Measurements from ENCODE around the gene SRGAP1. TPM values are rescaled to one million over a fixed set of nuclear protein-coding genes. Genes with fewer than 3 reads are reported as not detected.

The SRGAP1 gene
- total and polyA plus RNA-seq, 2 donors from 2014 or later, result 1.8 to 13.5 TPM

- Histone ChIP-seq H3K27ac (ENCODE audit: low read depth in 2 of 2, low read length in 2 of 2) (no peak overlapping the region), H3K36me3 (ENCODE audit: control insufficient read depth in 2 of 3, insufficient read depth in 3 of 3, low read length in 3 of 3) (peaks cover 0 to 7% (median 4%) of the 10 kb centered on the region in 3 donors), H3K9me3 (ENCODE audit: control insufficient read depth in 2 of 3, insufficient read depth in 1 of 3, low read length in 3 of 3) (no peaks in the 10 kb centered on the region), H3K9ac (ENCODE audit: low read length in 3 of 3) (no peak overlapping the region), H3K4me3 (ENCODE audit: low read length in 3 of 3) (no peak overlapping the region), H3K27me3 (ENCODE audit: control insufficient read depth, insufficient read depth, low read length) (no peaks in the 10 kb centered on the region), H3K4me1 (ENCODE audit: control insufficient read depth in 2 of 3, insufficient read depth in 2 of 3, low read depth in 1 of 3, low read length in 3 of 3) (peaks cover 0 to 5% (median 2%) of the 10 kb centered on the region in 3 donors)
- intact Hi-C loops (cut with DNase I), result no loop called here
- no peak for DNase-seq
- FAIRE-seq, result no peak
- TF ChIP-seq, protein P1, sequence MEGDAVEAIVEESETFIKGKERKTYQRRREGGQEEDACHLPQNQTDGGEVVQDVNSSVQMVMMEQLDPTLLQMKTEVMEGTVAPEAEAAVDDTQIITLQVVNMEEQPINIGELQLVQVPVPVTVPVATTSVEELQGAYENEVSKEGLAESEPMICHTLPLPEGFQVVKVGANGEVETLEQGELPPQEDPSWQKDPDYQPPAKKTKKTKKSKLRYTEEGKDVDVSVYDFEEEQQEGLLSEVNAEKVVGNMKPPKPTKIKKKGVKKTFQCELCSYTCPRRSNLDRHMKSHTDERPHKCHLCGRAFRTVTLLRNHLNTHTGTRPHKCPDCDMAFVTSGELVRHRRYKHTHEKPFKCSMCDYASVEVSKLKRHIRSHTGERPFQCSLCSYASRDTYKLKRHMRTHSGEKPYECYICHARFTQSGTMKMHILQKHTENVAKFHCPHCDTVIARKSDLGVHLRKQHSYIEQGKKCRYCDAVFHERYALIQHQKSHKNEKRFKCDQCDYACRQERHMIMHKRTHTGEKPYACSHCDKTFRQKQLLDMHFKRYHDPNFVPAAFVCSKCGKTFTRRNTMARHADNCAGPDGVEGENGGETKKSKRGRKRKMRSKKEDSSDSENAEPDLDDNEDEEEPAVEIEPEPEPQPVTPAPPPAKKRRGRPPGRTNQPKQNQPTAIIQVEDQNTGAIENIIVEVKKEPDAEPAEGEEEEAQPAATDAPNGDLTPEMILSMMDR (IDR thresholded peaks at IDR 0.05; ENCODE audit: borderline replicate concordance, extremely low read depth, insufficient read depth), result no peak
Observed at GRCh38 chr12:63808631-63809030, 35.9 kb upstream of the SRGAP1 start.

DNA sequence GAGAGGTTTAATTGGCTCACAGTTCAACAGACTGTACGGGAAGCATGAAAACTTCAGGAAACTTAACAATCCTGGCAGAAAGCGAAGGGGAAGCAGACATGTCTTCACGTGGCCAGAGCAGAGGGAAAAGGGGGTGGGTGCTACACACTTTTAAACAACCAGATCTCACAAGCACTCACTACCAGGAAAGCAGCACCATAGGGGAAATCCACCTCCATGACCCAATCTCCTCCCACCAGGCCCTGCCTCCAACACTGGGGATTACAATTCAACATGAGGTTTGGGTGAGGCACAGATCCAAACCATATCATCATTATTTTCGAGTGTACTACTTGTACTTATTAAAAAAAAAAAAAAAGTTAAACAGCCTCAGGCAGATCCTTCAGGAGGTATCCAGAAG lies 34.9 kb upstream of the SRGAP1 start:
- Histone ChIP-seq H3K27me3 (ENCODE audit: control insufficient read depth, insufficient read depth, low read length) (no peaks in the 10 kb centered on the region), H3K9me3 (ENCODE audit: control insufficient read depth in 2 of 3, insufficient read depth in 1 of 3, low read length in 3 of 3) (no peaks in the 10 kb centered on the region), H3K9ac (ENCODE audit: low read length in 3 of 3) (no peak overlapping the region), H3K36me3 (ENCODE audit: control insufficient read depth in 2 of 3, insufficient read depth in 3 of 3, low read length in 3 of 3) (peaks cover 0 to 7% (median 4%) of the 10 kb centered on the region in 3 donors), H3K4me1 (ENCODE audit: control insufficient read depth in 2 of 3, insufficient read depth in 2 of 3, low read depth in 1 of 3, low read length in 3 of 3) (peaks cover 0 to 5% (median 2%) of the 10 kb centered on the region in 3 donors), H3K27ac (ENCODE audit: low read depth in 2 of 2, low read length in 2 of 2) (no peak overlapping the region), H3K4me3 (ENCODE audit: low read length in 3 of 3) (no peak overlapping the region)
- TF ChIP-seq, protein P1 (IDR thresholded peaks at IDR 0.05; ENCODE audit: borderline replicate concordance, extremely low read depth, insufficient read depth), result no peak
- FAIRE-seq (no peak), DNase-seq (no peak)
- intact Hi-C loops (cut with DNase I), result no loop called here

GRCh38 chr12:63811334-63811733 lies 33.2 kb upstream of the SRGAP1 start:
- intact Hi-C loops (cut with DNase I), result no loop called here
- Histone ChIP-seq H3K4me1 (ENCODE audit: control insufficient read depth in 2 of 3, insufficient read depth in 2 of 3, low read depth in 1 of 3, low read length in 3 of 3) (peaks cover 0 to 5% (median 2%) of the 10 kb centered on the region in 3 donors), H3K9ac (ENCODE audit: low read length in 3 of 3) (no peak overlapping the region), H3K9me3 (ENCODE audit: control insufficient read depth in 2 of 3, insufficient read depth in 1 of 3, low read length in 3 of 3) (no peaks in the 10 kb centered on the region), H3K36me3 (ENCODE audit: control insufficient read depth in 2 of 3, insufficient read depth in 3 of 3, low read length in 3 of 3) (peaks cover 0 to 7% (median 4%) of the 10 kb centered on the region in 3 donors), H3K27ac (ENCODE audit: low read depth in 2 of 2, low read length in 2 of 2) (no peak overlapping the region), H3K4me3 (ENCODE audit: low read length in 3 of 3) (peak overlapping the region in 1 of 3 donors; percentile 24), H3K27me3 (ENCODE audit: control insufficient read depth, insufficient read depth, low read length) (no peaks in the 10 kb centered on the region)
- TF ChIP-seq, protein P1 (IDR thresholded peaks at IDR 0.05; ENCODE audit: borderline replicate concordance, extremely low read depth, insufficient read depth), result no peak
- FAIRE-seq, result no peak
- peak in 1 of 5 donors; percentile 5 for DNase-seq

- Histone ChIP-seq H3K4me1 (ENCODE audit: control insufficient read depth in 2 of 3, insufficient read depth in 2 of 3, low read depth in 1 of 3, low read length in 3 of 3) (peaks cover 0 to 5% (median 2%) of the 10 kb centered on the region in 3 donors), H3K4me3 (ENCODE audit: low read length in 3 of 3) (peak overlapping the region in 1 of 3 donors; percentile 24), H3K9ac (ENCODE audit: low read length in 3 of 3) (no peak overlapping the region), H3K27ac (ENCODE audit: low read depth in 2 of 2, low read length in 2 of 2) (no peak overlapping the region), H3K9me3 (ENCODE audit: control insufficient read depth in 2 of 3, insufficient read depth in 1 of 3, low read length in 3 of 3) (no peaks in the 10 kb centered on the region), H3K36me3 (ENCODE audit: control insufficient read depth in 2 of 3, insufficient read depth in 3 of 3, low read length in 3 of 3) (peaks cover 0 to 7% (median 4%) of the 10 kb centered on the region in 3 donors), H3K27me3 (ENCODE audit: control insufficient read depth, insufficient read depth, low read length) (no peaks in the 10 kb centered on the region)
- DNase-seq (no peak), FAIRE-seq (no peak)
- intact Hi-C loops (cut with DNase I), result no loop called here
- TF ChIP-seq, protein P1 (IDR thresholded peaks at IDR 0.05; ENCODE audit: borderline replicate concordance, extremely low read depth, insufficient read depth), result no peak
Observed at GRCh38 chr12:63811755-63812154, 32.7 kb upstream of the SRGAP1 start.

All from kidney (tissue), 14 donors.